22Rv1 (cell line): ENCODE measurements around the gene LRRC7.

Source experiments
- H3K27ac ChIP-seq: fragments of 450-650 bp; 2 replicates; pipeline ENCODE4 v1.5.1; 2017
- ZFX ChIP-seq: fragments of 450-650 bp; IDR thresholded peaks from 2 replicates; pipeline ENCODE4 v1.6.1; 2017; ENCODE audit warnings: antibody characterized with exemption, borderline replicate concordance
- TF ChIP-seq, protein P1 (sequence below): fragments of 450-650 bp; IDR thresholded peaks from 2 replicates; pipeline ENCODE4 v1.5.1; 2017; ENCODE audit warnings: mild to moderate bottlenecking

LRRC7 gene

DNA sequence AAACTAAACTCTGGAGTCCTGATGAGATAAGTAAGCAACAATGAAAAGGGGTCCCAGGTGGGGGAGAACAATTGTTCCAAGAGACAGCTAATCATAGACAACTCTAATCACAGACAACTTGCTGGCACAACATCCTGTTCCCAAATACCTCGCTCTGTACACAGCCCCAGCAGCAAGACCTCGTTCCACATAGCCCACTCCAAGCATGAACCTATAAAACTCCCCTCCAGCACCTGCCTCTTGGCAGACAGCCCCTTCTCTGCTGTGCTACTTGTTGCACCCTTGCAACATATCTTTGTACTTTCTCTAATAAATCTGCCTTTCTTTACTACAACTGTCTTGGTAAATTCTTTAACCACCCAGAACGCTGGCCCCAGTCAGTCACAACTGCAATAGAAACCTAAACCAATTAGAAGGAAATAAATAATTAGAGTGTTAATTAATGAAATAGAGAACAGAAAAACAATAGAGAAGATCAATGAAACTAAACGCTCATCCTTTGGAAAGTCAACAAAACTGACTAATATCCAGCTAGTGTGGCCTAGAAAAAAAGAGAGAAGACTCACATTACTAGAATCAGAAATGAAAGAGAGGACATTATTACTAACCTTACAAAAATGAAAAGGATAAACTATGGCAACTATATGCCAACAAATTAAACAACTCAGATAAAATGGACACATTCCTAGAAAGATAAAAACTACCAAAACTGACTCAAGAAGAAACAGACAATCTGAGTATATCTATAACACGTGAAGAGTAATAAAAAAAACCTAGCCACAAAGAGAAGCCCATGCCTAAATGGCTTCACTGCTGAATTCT lies 601.5 kb downstream of the LRRC7 start:
- TF ChIP-seq, protein P1, sequence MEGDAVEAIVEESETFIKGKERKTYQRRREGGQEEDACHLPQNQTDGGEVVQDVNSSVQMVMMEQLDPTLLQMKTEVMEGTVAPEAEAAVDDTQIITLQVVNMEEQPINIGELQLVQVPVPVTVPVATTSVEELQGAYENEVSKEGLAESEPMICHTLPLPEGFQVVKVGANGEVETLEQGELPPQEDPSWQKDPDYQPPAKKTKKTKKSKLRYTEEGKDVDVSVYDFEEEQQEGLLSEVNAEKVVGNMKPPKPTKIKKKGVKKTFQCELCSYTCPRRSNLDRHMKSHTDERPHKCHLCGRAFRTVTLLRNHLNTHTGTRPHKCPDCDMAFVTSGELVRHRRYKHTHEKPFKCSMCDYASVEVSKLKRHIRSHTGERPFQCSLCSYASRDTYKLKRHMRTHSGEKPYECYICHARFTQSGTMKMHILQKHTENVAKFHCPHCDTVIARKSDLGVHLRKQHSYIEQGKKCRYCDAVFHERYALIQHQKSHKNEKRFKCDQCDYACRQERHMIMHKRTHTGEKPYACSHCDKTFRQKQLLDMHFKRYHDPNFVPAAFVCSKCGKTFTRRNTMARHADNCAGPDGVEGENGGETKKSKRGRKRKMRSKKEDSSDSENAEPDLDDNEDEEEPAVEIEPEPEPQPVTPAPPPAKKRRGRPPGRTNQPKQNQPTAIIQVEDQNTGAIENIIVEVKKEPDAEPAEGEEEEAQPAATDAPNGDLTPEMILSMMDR = no peak
- TF ChIP-seq ZFX = no peak
- H3K27ac ChIP-seq = no peak overlapping the region

DNA sequence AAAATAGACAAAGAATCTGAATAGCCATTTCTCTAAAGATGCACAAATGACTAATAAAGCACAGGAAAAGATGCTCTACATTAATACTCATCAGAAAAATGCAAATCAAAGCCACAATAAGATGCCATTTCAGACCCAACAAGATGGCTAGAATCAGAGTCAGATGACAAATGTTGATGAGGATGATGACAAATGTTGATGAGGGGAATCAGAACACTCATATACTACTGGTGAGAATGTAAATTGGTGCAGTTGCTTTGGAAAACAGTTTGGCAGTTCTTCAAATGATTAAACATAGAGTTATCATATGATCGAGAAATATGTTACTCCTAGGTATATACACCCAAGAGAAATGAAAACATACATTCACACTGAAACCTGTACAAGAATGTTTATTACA lies 603.8 kb downstream of the LRRC7 start:
- no peak overlapping the region for H3K27ac ChIP-seq
- TF ChIP-seq, protein P1 = no peak
- TF ChIP-seq ZFX = no peak
